HepG2 (cell line): ENCODE data around the gene IARS2. TPM values are rescaled to one million over a fixed set of nuclear protein-coding genes. Genes with fewer than 3 reads are reported as not detected.
"Not testable (repeated sequence)": the region's sequence is repeated elsewhere in the genome, so short reads cannot be mapped to it uniquely, and the experiment has no call there.

Experiments used
- ATAC-seq: fragments of 200-7000 bp; cut with Tn5 transposase; 3 replicates; pipeline ENCODE4 v1.9.1; 2020; ENCODE audit warnings: mild to moderate bottlenecking, moderate library complexity
- BruUV-seq: library from RNA; stranded (reverse); fragments of 400-500 nt; replicated peaks from 2 replicates; lab custom pipeline; 2021; lab: Mats Ljungman, UMichigan
- CTCF ChIA-PET: fragments of 300-600 bp; formaldehyde crosslinking; extraction: SDS; loops from one replicate; lab custom pipeline; 2021; ENCODE audit warnings: low total read pairs, inconsistent platforms, low intra/inter-chr PET ratio; lab: Yijun Ruan, JAX
- POLR2A ChIA-PET: fragments of 350-600 bp; sonication (Branson Sonifier 250); formaldehyde crosslinking; loops from one replicate; lab custom pipeline; 2020; ENCODE audit warnings: antibody characterized with exemption, inconsistent platforms; lab: Yijun Ruan, JAX
- DNase-seq: peaks from one replicate; pipeline ENCODE4 v3.0.0-alpha.2; 2015; ENCODE audit warnings: low spot score
- FAIRE-seq: peaks from 3 replicates; lab custom pipeline; 2011; peaks lifted over from hg19 to GRCh38; lab: Jason Lieb, UNC
- H2AFZ ChIP-seq: one replicate; pipeline ENCODE4 v1.6.1; 2011; ENCODE audit warnings: low read length, inconsistent platforms
- H3K27ac ChIP-seq: fragments of 300-600 bp; 3 replicates; pipeline ENCODE4 v1.8.0; 2011; ENCODE audit warnings: mixed run types, mild to moderate bottlenecking, mixed read lengths, low read length, inconsistent platforms; ENCODE audit not compliant: insufficient read depth; ENCODE audit errors: extremely low read length
- H3K27me3 ChIP-seq, 2 experiments: fragments of 200-600 bp in 1 of 2; 2 replicates in 1 of 2; 3 replicates in 1 of 2; pipeline versions ENCODE4 v1.6.0 to v1.8.0; 2011; ENCODE audit warnings: low read length in 2 of 2, mild to moderate bottlenecking in 2 of 2, moderate library complexity in 2 of 2, inconsistent platforms in 1 of 2; ENCODE audit not compliant: insufficient read depth in 2 of 2, control insufficient read depth in 1 of 2
- H3K36me3 ChIP-seq, 2 experiments: fragments of 200-600 bp in 1 of 2; replicated peaks in 1 of 2; 2 replicates in 1 of 2; 3 replicates in 1 of 2; pipeline versions ENCODE4 v1.5.1 to v1.8.0; 2011; ENCODE audit warnings: low read length in 2 of 2, inconsistent platforms in 1 of 2; ENCODE audit not compliant: insufficient read depth in 2 of 2, control insufficient read depth in 1 of 2
- H3K4me1 ChIP-seq: 2 replicates; pipeline ENCODE4 v1.5.1; 2012; ENCODE audit warnings: low read length, inconsistent platforms; ENCODE audit not compliant: insufficient read depth
- H3K4me2 ChIP-seq: 2 replicates; pipeline ENCODE4 v1.6.0; 2011; ENCODE audit warnings: low read depth, low read length, inconsistent platforms
- H3K4me3 ChIP-seq, 3 experiments: fragments of 200-600 bp in 1 of 3; sonication (generic), shearing (Covaris generic) in 1 of 3; replicated peaks in 1 of 3; 2 replicates each; pipeline ENCODE4 v1.5.1; 2011 to 2016; ENCODE audit warnings: low read length in 3 of 3, inconsistent platforms in 2 of 3, low read depth in 2 of 3, mild to moderate bottlenecking in 2 of 3, control low read depth in 1 of 3, mixed read lengths in 1 of 3; ENCODE audit not compliant: insufficient read depth in 1 of 3
- H3K79me2 ChIP-seq: one replicate; pipeline ENCODE4 v1.6.1; 2011; ENCODE audit warnings: low read length, inconsistent platforms; ENCODE audit not compliant: insufficient read depth
- H3K9ac ChIP-seq: 2 replicates; pipeline ENCODE4 v1.6.0; 2011; ENCODE audit warnings: mild to moderate bottlenecking, low read depth, low read length, inconsistent platforms; ENCODE audit not compliant: insufficient read depth
- H3K9me3 ChIP-seq: 2 replicates; pipeline ENCODE4 v1.5.1; 2012; ENCODE audit warnings: mild to moderate bottlenecking, low read length
- H4K20me1 ChIP-seq: 2 replicates; pipeline ENCODE4 v1.6.0; 2011; ENCODE audit warnings: inconsistent platforms, mild to moderate bottlenecking, low read length, moderate library complexity; ENCODE audit not compliant: insufficient read depth
- DRAP1 ChIP-seq: IDR thresholded peaks from 2 replicates; pipeline ENCODE4 v1.6.1; 2016; ENCODE audit warnings: missing genetic modification reagents, missing compliant biosample characterization
- PHF21A ChIP-seq: sonication (generic); formaldehyde crosslinking; IDR thresholded peaks from 2 replicates; pipeline ENCODE4 v1.5.0; 2020; ENCODE audit warnings: mild to moderate bottlenecking, missing genetic modification reagents
- RAD51 ChIP-seq: fragments of 450-650 bp; IDR thresholded peaks from 2 replicates; pipeline ENCODE4 v1.6.1; 2016; ENCODE audit warnings: borderline replicate concordance
- SAP130 ChIP-seq: IDR thresholded peaks from 2 replicates; pipeline ENCODE4 v1.6.1; 2016; ENCODE audit warnings: low read depth
- ZNF136 ChIP-seq: sonication (generic); formaldehyde crosslinking; IDR thresholded peaks from 2 replicates; pipeline ENCODE4 v1.8.1; 2022; ENCODE audit warnings: low read depth, mild to moderate bottlenecking, moderate library complexity, missing genetic modification reagents
- ZNF619 ChIP-seq: sonication (generic); formaldehyde crosslinking; IDR thresholded peaks from 2 replicates; pipeline ENCODE4 v1.4.0; 2020; ENCODE audit warnings: mild to moderate bottlenecking, missing genetic modification reagents
- WGBS: methylation state at CpG from one replicate; pipeline ENCODE4 v1.1.6; 2017; ENCODE audit warnings: low lambda C conversion rate; 5-methylcytosine and 5-hydroxymethylcytosine counted together
- in situ Hi-C: cut with HindIII; loops from 2 replicates; pipeline ENCODE4 v1.10.0; 2017; ENCODE audit warnings: low pct_unique_long_range_greater_than_20kb; ENCODE audit not compliant: extremely low pct_ligation_motif_present
- intact Hi-C: fragments of 100-400 bp; cut with micrococcal nuclease; formaldehyde crosslinking; loops from one replicate; pipeline ENCODE4 v1.10.0; 2022; ENCODE audit not compliant: unreplicated experiment
- polyA plus RNA-seq, 8 experiments: library from polyadenylated mRNA; depleted of rRNA in 3 of 8; stranded (reverse) in 7 of 8; unstranded in 1 of 8; fragments of >200 nt; fragmentation: Illumina TruSeq in 4 of 8; extraction: Trizol in 4 of 8; gene quantifications; 2 replicates each; pipeline versions ENCODE4 v1.2.1 to v1.2.3, GENCODE V29; 2011 to 2016; ENCODE audit warnings: low read depth in 4 of 8, missing spikeins in 1 of 8, mixed read lengths in 1 of 8; ENCODE audit not compliant: insufficient read depth in 1 of 8
- total RNA-seq, 5 experiments: library from RNA; depleted of rRNA; stranded (reverse); fragments of >200 nt; fragmentation: Illumina TruSeq; extraction: Trizol; gene quantifications; 2 replicates each; pipeline ENCODE4 v1.2.3, GENCODE V29; 2016; ENCODE audit warnings: low read depth in 1 of 5

IARS2 gene
- total and polyA plus RNA-seq, 2 of the 13 experiments (the other 11 are each of a cell fraction or from before 2014, with no cell fraction given), result 28.6 to 122 TPM

GRCh38 chr1:220099826-220100225 lies 5.9 kb downstream of the IARS2 start:
- H3K79me2 ChIP-seq, result peaks cover 15% of the 10 kb centered on the region
- no peaks in the 10 kb centered on the region for H4K20me1 ChIP-seq
- DNase-seq (no peak), FAIRE-seq (no peak), ATAC-seq (no peak)
- peaks cover 14% of the 10 kb centered on the region for H3K4me1 ChIP-seq
- no TSS peak for BruUV-seq
- ChIA-PET POLR2A (no interaction called here), CTCF (no interaction called here)
- no peak overlapping the region for H3K9ac ChIP-seq
- peaks cover 5 to 38% of the 10 kb centered on the region in 2 experiments; a peak in 3 of 5 replicates for H3K36me3 ChIP-seq
- H3K4me2 ChIP-seq, result no peak overlapping the region
- no peaks in the 10 kb centered on the region for H3K9me3 ChIP-seq
- intact Hi-C loops, result no loop called here
- in situ Hi-C loops, result no loop called here
- no peak overlapping the region for H2AFZ ChIP-seq
- TF ChIP-seq ZNF136 (no peak), SAP130 (no peak), PHF21A (no peak), DRAP1 (CRISPR knock-in tag) (no peak), RAD51 (no peak), ZNF619 (CRISPR knock-in tag) (no peak)
- no peak overlapping the region for H3K4me3 ChIP-seq
- no peak overlapping the region for H3K27ac ChIP-seq
- H3K27me3 ChIP-seq, result no peaks in the 10 kb centered on the region

GRCh38 chr1:220110473-220110872 lies 16.5 kb downstream of the IARS2 start:
- H3K79me2 ChIP-seq, DNase-seq, H3K4me1 ChIP-seq, intact Hi-C loops, H3K4me2 ChIP-seq, H4K20me1 ChIP-seq, H3K27ac ChIP-seq, CTCF ChIA-PET, in situ Hi-C loops, POLR2A ChIA-PET, H3K4me3 ChIP-seq, FAIRE-seq, H2AFZ ChIP-seq, H3K27me3 ChIP-seq, BruUV-seq, H3K9me3 ChIP-seq, ATAC-seq, H3K9ac ChIP-seq: not testable (repeated sequence)
- WGBS, result 97% methylated on average over 6 of the region's 6 CpGs
- H3K36me3 ChIP-seq, result peaks cover 13 to 60% of the 10 kb centered on the region in 2 experiments

GRCh38 chr1:220112600-220112999 lies 18.7 kb downstream of the IARS2 start:
- H3K9me3 ChIP-seq, H3K9ac ChIP-seq, DNase-seq, POLR2A ChIA-PET, intact Hi-C loops, H2AFZ ChIP-seq, H3K4me3 ChIP-seq, H3K4me1 ChIP-seq, H3K27ac ChIP-seq, FAIRE-seq, CTCF ChIA-PET, ATAC-seq, BruUV-seq, H3K4me2 ChIP-seq, in situ Hi-C loops, H3K27me3 ChIP-seq, H3K79me2 ChIP-seq, H4K20me1 ChIP-seq: not testable (repeated sequence)
- H3K36me3 ChIP-seq, result peaks cover 9 to 47% of the 10 kb centered on the region in 2 experiments
- WGBS, result 99% methylated on average over 4 of the region's 4 CpGs
